IMR-90 (cell line): ENCODE results near the gene THSD7B. TPM values are rescaled to one million over a fixed set of nuclear protein-coding genes. Genes with fewer than 3 reads are reported as not detected.
A peak's percentile ranks its signal among the peaks of the same experiment; 100 is the strongest.
"Not testable (repeated sequence)": the region's sequence is repeated elsewhere in the genome, so short reads cannot be mapped to it uniquely, and the experiment has no call there.

Experiments used
- ATAC-seq: fragments of 200-7000 bp; cut with Tn5 transposase; 2 replicates; pipeline ENCODE4 v1.9.1; 2020; ENCODE audit warnings: low read depth, mild to moderate bottlenecking, moderate library complexity
- BruUV-seq: library from RNA; stranded (reverse); fragments of 400-500 nt; replicated peaks from 2 replicates; lab custom pipeline; 2021; lab: Mats Ljungman, UMichigan
- CTCF ChIA-PET: fragments of 300-600 bp; formaldehyde crosslinking; extraction: SDS; loops from one replicate; lab custom pipeline; 2021; ENCODE audit warnings: antibody characterized with exemption; lab: Yijun Ruan, JAX
- POLR2A ChIA-PET: fragments of 300-600 bp; sonication (Branson Sonifier 250); formaldehyde crosslinking; loops from one replicate; lab custom pipeline; 2022; ENCODE audit warnings: antibody characterized with exemption; ENCODE audit not compliant: unreplicated experiment; lab: Charles Lee
- DNase-seq: peaks from one replicate; pipeline ENCODE4 v3.0.0; 2013
- H2AFZ ChIP-seq: replicated peaks from 2 replicates; pipeline ENCODE3; 2013; ENCODE audit warnings: low read length, mild to moderate bottlenecking; ENCODE audit not compliant: poor library complexity
- H2AK5ac ChIP-seq: 2 replicates; pipeline ENCODE4 v1.6.1; 2013; ENCODE audit warnings: low read depth, low read length, inconsistent platforms
- H2AK9ac ChIP-seq: replicated peaks from 2 replicates; pipeline ENCODE3; 2013; ENCODE audit warnings: mild to moderate bottlenecking, low read depth, low read length, moderate library complexity; ENCODE audit not compliant: poor library complexity
- H2BK120ac ChIP-seq: 2 replicates; pipeline ENCODE4 v1.6.1; 2013; ENCODE audit warnings: low read depth, low read length, inconsistent platforms
- H2BK15ac ChIP-seq: 3 replicates; pipeline ENCODE4 v1.6.1; 2013; ENCODE audit warnings: low read depth, low read length, inconsistent platforms
- H2BK20ac ChIP-seq: 2 replicates; pipeline ENCODE4 v1.6.1; 2013; ENCODE audit warnings: low read depth, mild to moderate bottlenecking, inconsistent platforms, low read length, moderate library complexity
- H2BK5ac ChIP-seq: 2 replicates; pipeline ENCODE4 v1.6.1; 2013; ENCODE audit warnings: mild to moderate bottlenecking, low read depth, low read length, inconsistent platforms; ENCODE audit not compliant: poor library complexity, severe bottlenecking
- H3K14ac ChIP-seq: replicated peaks from 2 replicates; pipeline ENCODE4 v1.6.1; 2013; ENCODE audit warnings: low read depth, low read length, inconsistent platforms
- H3K18ac ChIP-seq: 2 replicates; pipeline ENCODE4 v1.6.1; 2013; ENCODE audit warnings: low read depth, low read length, control low read depth
- H3K23ac ChIP-seq: 2 replicates; pipeline ENCODE4 v1.6.1; 2013; ENCODE audit warnings: low read depth, low read length, inconsistent platforms
- H3K27ac ChIP-seq: 2 replicates; pipeline ENCODE4 v1.5.1; 2013; ENCODE audit warnings: mild to moderate bottlenecking, control low read depth, low read length; ENCODE audit not compliant: insufficient read depth
- H3K27me3 ChIP-seq: 2 replicates; pipeline ENCODE4 v1.6.1; 2013; ENCODE audit warnings: low read length; ENCODE audit not compliant: control insufficient read depth, insufficient read depth
- H3K36me3 ChIP-seq: 2 replicates; pipeline ENCODE4 v1.6.1; 2013; ENCODE audit warnings: low read length, mixed read lengths; ENCODE audit not compliant: control insufficient read depth, insufficient read depth
- H3K4ac ChIP-seq: 2 replicates; pipeline ENCODE4 v1.6.1; 2013; ENCODE audit warnings: low read depth, low read length, inconsistent platforms
- H3K4me1 ChIP-seq: 2 replicates; pipeline ENCODE4 v1.6.1; 2013; ENCODE audit warnings: low read length, mixed read lengths; ENCODE audit not compliant: control insufficient read depth, insufficient read depth
- H3K4me2 ChIP-seq: 2 replicates; pipeline ENCODE4 v1.6.1; 2013; ENCODE audit warnings: low read depth, mild to moderate bottlenecking, control low read depth, low read length, moderate library complexity
- H3K4me3 ChIP-seq: 2 replicates; pipeline ENCODE4 v1.5.1; 2013; ENCODE audit warnings: low read depth, mild to moderate bottlenecking, control low read depth, low read length, moderate library complexity; ENCODE audit not compliant: insufficient read depth
- H3K56ac ChIP-seq: 2 replicates; pipeline ENCODE4 v1.6.1; 2013; ENCODE audit warnings: low read length, inconsistent platforms; ENCODE audit not compliant: insufficient read depth; ENCODE audit errors: extremely low read depth
- H3K79me1 ChIP-seq, 2 experiments: 2 replicates each; pipeline ENCODE4 v1.6.1; 2013; ENCODE audit warnings: low read length in 2 of 2, inconsistent platforms in 1 of 2, low read depth in 1 of 2
- H3K9ac ChIP-seq: 2 replicates; pipeline ENCODE4 v1.6.1; 2013; ENCODE audit warnings: low read depth, low read length, control low read depth
- H3K9me1 ChIP-seq: 2 replicates; pipeline ENCODE4 v1.6.1; 2013; ENCODE audit warnings: low read length, inconsistent platforms; ENCODE audit not compliant: insufficient read depth
- H3K9me3 ChIP-seq: 2 replicates; pipeline ENCODE4 v1.6.1; 2013; ENCODE audit warnings: low read length; ENCODE audit not compliant: control insufficient read depth, insufficient read depth
- H4K20me1 ChIP-seq: 2 replicates; pipeline ENCODE4 v1.6.1; 2013; ENCODE audit warnings: low read length, inconsistent platforms; ENCODE audit not compliant: insufficient read depth
- H4K5ac ChIP-seq: 2 replicates; pipeline ENCODE4 v1.6.1; 2013; ENCODE audit warnings: mild to moderate bottlenecking, low read depth, low read length, control low read depth
- H4K8ac ChIP-seq, 2 experiments: 2 replicates each; pipeline ENCODE4 v1.6.1; 2013; ENCODE audit warnings: low read depth in 2 of 2, low read length in 2 of 2, control low read depth in 1 of 2, inconsistent platforms in 1 of 2
- H4K91ac ChIP-seq: 2 replicates; pipeline ENCODE4 v1.6.1; 2013; ENCODE audit warnings: low read depth, low read length, inconsistent platforms; ENCODE audit not compliant: insufficient read depth
- CEBPB ChIP-seq: IDR thresholded peaks from 2 replicates; pipeline ENCODE4 v1.6.1; 2012; ENCODE audit warnings: low read depth, low read length, improper control_type of control experiment
- MAFK ChIP-seq: IDR thresholded peaks from 2 replicates; pipeline ENCODE4 v1.6.1; 2012; ENCODE audit warnings: low read depth, low read length, improper control_type of control experiment
- USF2 ChIP-seq: fragments of 150-350 bp; IDR thresholded peaks from 2 replicates; pipeline ENCODE4 v1.6.1; 2017; ENCODE audit warnings: mild to moderate bottlenecking, antibody characterized with exemption, low read length, low read depth
- WGBS, 2 experiments: methylation state at CpG; one replicate each; pipeline versions ENCODE4 v1.1.5 to v1.1.7; 2013; ENCODE audit warnings: missing lambda C conversion rate in 2 of 2; ENCODE audit not compliant: insufficient read length in 1 of 2; ENCODE audit errors: extremely low coverage in 2 of 2; 5-methylcytosine and 5-hydroxymethylcytosine counted together
- dilution Hi-C: fragments of 300-500 bp; cut with HindIII; formaldehyde crosslinking; loops from one replicate; pipeline ENCODE4 v1.14.3; 2018; ENCODE audit warnings: low sequenced_read_pairs; ENCODE audit not compliant: unreplicated experiment
- in situ Hi-C: fragments of 300-500 bp; cut with MboI; formaldehyde crosslinking; loops from 3 replicates; pipeline ENCODE4 v1.14.3; 2019; ENCODE audit warnings: low sequenced_read_pairs, inconsistent platforms, mixed read lengths
- intact Hi-C: fragments of 100-400 bp; cut with micrococcal nuclease; formaldehyde crosslinking; loops from 2 replicates; pipeline ENCODE4 v1.10.0; 2022
- polyA plus RNA-seq, 3 experiments: library from polyadenylated mRNA; depleted of rRNA; stranded (reverse); fragments of >200 nt; gene quantifications; 2 replicates each; pipeline ENCODE4 v1.2.3, GENCODE V29; 2012; ENCODE audit warnings: low replicate concordance in 1 of 3
- total RNA-seq: library from RNA; depleted of rRNA; stranded (reverse); fragments of >200 nt; gene quantifications from 2 replicates; pipeline ENCODE4 v1.2.3, GENCODE V29; 2012
- TF ChIP-seq, protein P1 (sequence below): fragments of 150-350 bp; IDR thresholded peaks from 2 replicates; pipeline ENCODE4 v1.6.1; 2016; ENCODE audit warnings: low read depth, mild to moderate bottlenecking, low read length, moderate library complexity, borderline replicate concordance

The THSD7B gene
- total and polyA plus RNA-seq, 2 of the 4 experiments (the other 2 are of a cell fraction) = not detected

GRCh38 chr2:137570484-137570883 lies 805.1 kb downstream of the THSD7B start:
- in situ Hi-C loops = no loop called here
- H4K5ac ChIP-seq = no peak overlapping the region
- H3K4me2 ChIP-seq = no peak overlapping the region
- no peak overlapping the region for H3K18ac ChIP-seq
- no peak overlapping the region for H4K91ac ChIP-seq
- dilution Hi-C loops = no loop called here
- H2BK20ac ChIP-seq = no peak overlapping the region
- no CpG with 5 or more reads among the region's 3 CpGs for WGBS, 2 experiments
- ChIA-PET POLR2A (no interaction called here), CTCF (no interaction called here)
- peaks cover 6% of the 10 kb centered on the region; the same call in 1 of the 2 replicates for H3K9me3 ChIP-seq
- TF ChIP-seq CEBPB (no peak), USF2 (no peak), MAFK (0 out of 2 replicates have a peak, but pooled peaks have one; percentile 16)
- TF ChIP-seq, protein P1, sequence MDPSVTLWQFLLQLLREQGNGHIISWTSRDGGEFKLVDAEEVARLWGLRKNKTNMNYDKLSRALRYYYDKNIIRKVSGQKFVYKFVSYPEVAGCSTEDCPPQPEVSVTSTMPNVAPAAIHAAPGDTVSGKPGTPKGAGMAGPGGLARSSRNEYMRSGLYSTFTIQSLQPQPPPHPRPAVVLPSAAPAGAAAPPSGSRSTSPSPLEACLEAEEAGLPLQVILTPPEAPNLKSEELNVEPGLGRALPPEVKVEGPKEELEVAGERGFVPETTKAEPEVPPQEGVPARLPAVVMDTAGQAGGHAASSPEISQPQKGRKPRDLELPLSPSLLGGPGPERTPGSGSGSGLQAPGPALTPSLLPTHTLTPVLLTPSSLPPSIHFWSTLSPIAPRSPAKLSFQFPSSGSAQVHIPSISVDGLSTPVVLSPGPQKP = no peak
- no peak overlapping the region for H3K56ac ChIP-seq
- intact Hi-C loops = no loop called here
- no peak overlapping the region for H3K14ac ChIP-seq
- no peak overlapping the region for H2BK120ac ChIP-seq
- no peak overlapping the region for H3K4me3 ChIP-seq
- H2AFZ ChIP-seq = no peak overlapping the region
- H2BK15ac ChIP-seq = no peak overlapping the region
- no TSS peak for BruUV-seq
- no peak overlapping the region for H3K4ac ChIP-seq
- H3K79me1 ChIP-seq = no peaks in the 10 kb centered on the region
- H2BK5ac ChIP-seq = no peak overlapping the region
- H3K27me3 ChIP-seq = no peaks in the 10 kb centered on the region
- no peak overlapping the region for H3K23ac ChIP-seq
- no peak overlapping the region for H2AK5ac ChIP-seq
- no peak for ATAC-seq
- no peak overlapping the region for H2AK9ac ChIP-seq
- H4K20me1 ChIP-seq = no peaks in the 10 kb centered on the region
- no peaks in the 10 kb centered on the region for H3K36me3 ChIP-seq
- DNase-seq = no peak
- H3K9me1 ChIP-seq = no peaks in the 10 kb centered on the region
- H4K8ac ChIP-seq = no peak overlapping the region
- no peak overlapping the region for H3K27ac ChIP-seq
- H3K4me1 ChIP-seq = no peaks in the 10 kb centered on the region
- no peak overlapping the region for H3K9ac ChIP-seq

GRCh38 chr2:137587834-137588233 lies 822.5 kb downstream of the THSD7B start:
- intact Hi-C loops, in situ Hi-C loops, ATAC-seq, H3K4me2 ChIP-seq, H3K27me3 ChIP-seq, DNase-seq, H3K18ac ChIP-seq, H3K79me1 ChIP-seq, H3K56ac ChIP-seq, H4K20me1 ChIP-seq, H3K14ac ChIP-seq, POLR2A ChIA-PET, H4K8ac ChIP-seq, H4K91ac ChIP-seq, H3K36me3 ChIP-seq, H3K23ac ChIP-seq, H2BK120ac ChIP-seq, H3K27ac ChIP-seq, BruUV-seq, H2AK5ac ChIP-seq, H3K4me3 ChIP-seq, H2BK15ac ChIP-seq, CTCF ChIA-PET, H4K5ac ChIP-seq, H3K9me1 ChIP-seq, H3K9me3 ChIP-seq, H3K9ac ChIP-seq, H2BK5ac ChIP-seq, H3K4ac ChIP-seq, H2BK20ac ChIP-seq, H3K4me1 ChIP-seq, H2AFZ ChIP-seq, H2AK9ac ChIP-seq, dilution Hi-C loops: not testable (repeated sequence)
- WGBS, 2 experiments = no CpG with 5 or more reads among the region's 5 CpGs
